MCF 10A (cell line): Measurements from ENCODE around the gene ATP6V0A1. TPM values are rescaled to one million over a fixed set of nuclear protein-coding genes. Genes with fewer than 3 reads are reported as not detected.

Experiments used
- BruUV-seq: library from RNA; stranded (reverse); fragments of 400-500 nt; replicated peaks from 2 replicates; lab custom pipeline; 2021; lab: Mats Ljungman, UMichigan
- CTCF ChIA-PET: fragments of 300-600 bp; sonication (Branson Sonifier 250); formaldehyde crosslinking; extraction: SDS; loops from one replicate; lab custom pipeline; 2021; ENCODE audit warnings: antibody characterized with exemption, inconsistent platforms; lab: Yijun Ruan, JAX
- POLR2A ChIA-PET: fragments of 300-600, 350-650 bp; sonication (Branson Sonifier 250); formaldehyde crosslinking; extraction: SDS; loops from one replicate; lab custom pipeline; 2020; ENCODE audit warnings: antibody characterized with exemption, inconsistent platforms; lab: Yijun Ruan, JAX
- DNase-seq: peaks from one replicate; pipeline ENCODE4 v3.0.0-alpha.2; 2018; ENCODE audit not compliant: unreplicated experiment
- H3K27ac Mint-ChIP-seq: one replicate; pipeline ENCODE4 v1.8.0; 2022; ENCODE audit warnings: mild to moderate bottlenecking, low read depth, mixed read lengths; ENCODE audit not compliant: unreplicated experiment
- H3K27me3 Mint-ChIP-seq: one replicate; pipeline ENCODE4 v1.8.0; 2022; ENCODE audit warnings: mixed read lengths; ENCODE audit not compliant: insufficient read depth, unreplicated experiment
- H3K36me3 Mint-ChIP-seq: one replicate; pipeline ENCODE4 v1.8.0; 2022; ENCODE audit warnings: mild to moderate bottlenecking, moderate library complexity, mixed read lengths; ENCODE audit not compliant: insufficient read depth, unreplicated experiment
- H3K4me1 Mint-ChIP-seq: one replicate; pipeline ENCODE4 v1.8.0; 2022; ENCODE audit warnings: mixed read lengths; ENCODE audit not compliant: insufficient read depth, unreplicated experiment
- H3K4me3 Mint-ChIP-seq: one replicate; pipeline ENCODE4 v1.8.0; 2022; ENCODE audit warnings: mild to moderate bottlenecking, moderate library complexity, mixed read lengths; ENCODE audit not compliant: unreplicated experiment
- H3K9me3 Mint-ChIP-seq: one replicate; pipeline ENCODE4 v1.8.0; 2022; ENCODE audit warnings: mixed read lengths; ENCODE audit not compliant: unreplicated experiment
- CTCF ChIP-seq: fragments of 200-600 bp; IDR thresholded peaks from one replicate; pipeline ENCODE4 v1.8.0; 2022; ENCODE audit warnings: antibody characterized with exemption, mild to moderate bottlenecking; ENCODE audit not compliant: unreplicated experiment
- intact Hi-C: fragments of 100-400 bp; cut with micrococcal nuclease; formaldehyde crosslinking; loops from 2 replicates; pipeline ENCODE4 v1.14.1; 2022
- total RNA-seq: library from RNA; stranded (reverse); gene quantifications from 2 replicates; pipeline ENCODE4 v1.2.3, GENCODE V29; 2022

ATP6V0A1 gene
- total RNA-seq, 1 experiment from 2014 or later = 56.0 TPM

GRCh38 chr17:42512246-42512645 is 53.6 kb downstream of the ATP6V0A1 start:
- no peaks in the 10 kb centered on the region for H3K9me3 Mint-ChIP-seq
- H3K36me3 Mint-ChIP-seq = peaks cover 23% of the 10 kb centered on the region
- ChIA-PET CTCF (interaction anchor here (0.9 to 1.0 kb wide), 2 partner anchors 106 to 190 kb away, joined by 3 read pairs; no protein-coding TSS in a partner anchor), POLR2A (interaction anchor here (1.2 kb wide), 1 partner anchor 12 kb away, joined by 4 read pairs; no protein-coding TSS in a partner anchor)
- no peaks in the 10 kb centered on the region for H3K27me3 Mint-ChIP-seq
- no peaks in the 10 kb centered on the region for H3K4me1 Mint-ChIP-seq
- H3K27ac Mint-ChIP-seq = peak overlapping the region; percentile 46
- no peak for TF ChIP-seq CTCF
- no peak for DNase-seq
- no TSS peak for BruUV-seq
- no peak overlapping the region for H3K4me3 Mint-ChIP-seq
- intact Hi-C loops = no loop called here

DNA sequence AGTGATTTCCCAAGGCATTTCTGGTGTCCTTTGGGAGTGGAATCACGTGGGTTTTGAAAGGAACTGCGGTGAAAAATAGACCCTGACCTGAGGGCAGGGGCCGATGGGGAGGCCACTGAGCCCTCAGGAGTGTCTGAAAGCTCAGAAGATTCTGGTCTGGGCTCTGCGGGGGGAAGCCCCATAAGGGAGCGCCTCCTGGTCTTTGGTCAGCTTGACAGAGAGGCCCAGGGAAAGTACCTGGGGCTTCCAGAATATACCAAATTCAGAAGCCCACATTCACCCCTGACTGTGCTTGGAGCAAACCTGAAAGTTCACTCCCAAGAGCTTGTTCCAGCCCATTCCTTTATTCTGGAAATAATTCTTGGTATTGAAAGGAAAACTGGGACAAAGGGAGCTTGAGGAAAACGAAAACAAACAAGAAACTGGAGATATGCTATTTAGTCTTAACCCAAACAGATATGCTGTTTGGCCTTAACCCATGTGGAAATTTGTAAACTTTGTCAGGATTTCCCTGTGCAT is 54.1 kb downstream of the ATP6V0A1 start:
- Mint-ChIP-seq H3K9me3 (no peaks in the 10 kb centered on the region), H3K27ac (no peak overlapping the region), H3K27me3 (no peaks in the 10 kb centered on the region), H3K36me3 (peaks cover 21% of the 10 kb centered on the region), H3K4me1 (peaks cover 5% of the 10 kb centered on the region), H3K4me3 (no peak overlapping the region)
- DNase-seq = no peak
- no peak for TF ChIP-seq CTCF
- intact Hi-C loops = no loop called here
- BruUV-seq = no TSS peak
- ChIA-PET CTCF (interaction anchor here (0.9 kb wide), 1 partner anchor 190 kb away, joined by 3 read pairs; no protein-coding TSS in a partner anchor), POLR2A (interaction anchor here (1.2 kb wide), 1 partner anchor 12 kb away, joined by 4 read pairs; no protein-coding TSS in a partner anchor)

- CTCF ChIA-PET = no interaction called here
- Mint-ChIP-seq H3K4me3 (no peak overlapping the region), H3K27me3 (no peaks in the 10 kb centered on the region), H3K36me3 (peaks cover 20% of the 10 kb centered on the region), H3K27ac (no peak overlapping the region), H3K4me1 (peaks cover 13% of the 10 kb centered on the region), H3K9me3 (no peaks in the 10 kb centered on the region)
- intact Hi-C loops = no loop called here
- no peak for TF ChIP-seq CTCF
- POLR2A ChIA-PET = interaction anchor here (1.7 kb wide), 1 partner anchor 22 kb away, joined by 7 read pairs; the partner anchor contains the start of gene NAGLU
- no TSS peak for BruUV-seq
- DNase-seq = no peak
Observed at GRCh38 chr17:42513686-42514085, 55.0 kb downstream of the ATP6V0A1 start.

DNA sequence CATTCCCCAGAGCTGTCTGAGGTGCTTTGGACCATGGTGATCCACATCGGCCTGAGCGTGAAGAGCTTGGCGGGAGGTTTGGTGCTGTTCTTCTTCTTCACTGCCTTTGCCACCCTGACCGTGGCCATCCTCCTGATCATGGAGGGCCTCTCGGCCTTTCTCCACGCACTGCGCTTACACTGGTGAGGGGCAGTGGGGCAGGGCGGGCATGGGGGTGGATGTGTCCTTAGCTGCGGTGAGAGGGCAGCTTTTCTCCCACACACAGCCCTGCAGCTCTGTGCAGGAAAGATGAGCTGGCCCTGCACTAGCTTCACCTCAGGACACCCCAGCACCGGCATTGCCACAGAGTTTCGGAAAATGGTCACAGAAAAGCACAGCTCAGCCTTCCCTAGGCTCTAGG is 55.6 kb downstream of the ATP6V0A1 start:
- no peak overlapping the region for H3K27ac Mint-ChIP-seq
- H3K9me3 Mint-ChIP-seq = no peaks in the 10 kb centered on the region
- DNase-seq = no peak
- no peak overlapping the region for H3K4me3 Mint-ChIP-seq
- H3K27me3 Mint-ChIP-seq = no peaks in the 10 kb centered on the region
- H3K36me3 Mint-ChIP-seq = peaks cover 18% of the 10 kb centered on the region
- no TSS peak for BruUV-seq
- ChIA-PET CTCF (interaction anchor here (0.5 to 1.5 kb wide), 3 partner anchors 14 to 776 kb away, joined by 3 to 4 read pairs (median 4); no protein-coding TSS in a partner anchor), POLR2A (interaction anchor here (0.6 to 1.7 kb wide), 3 partner anchors 22 to 893 kb away, joined by 4 to 7 read pairs (median 7); partner anchors contain the start of gene NAGLU)
- intact Hi-C loops = no loop called here
- TF ChIP-seq CTCF = no peak
- H3K4me1 Mint-ChIP-seq = peaks cover 19% of the 10 kb centered on the region
